HepG2 (cell line): Measurements from ENCODE around the gene MAP2K5. TPM values are rescaled to one million over a fixed set of nuclear protein-coding genes. Genes with fewer than 3 reads are reported as not detected.

ENCODE experiments used
- AKAP8 ChIP-seq: sonication (generic); formaldehyde crosslinking; IDR thresholded peaks from 2 replicates; pipeline ENCODE4 v1.5.1; 2020; ENCODE audit warnings: mild to moderate bottlenecking, missing genetic modification reagents
- ATF3 ChIP-seq: sonication (generic); formaldehyde crosslinking; IDR thresholded peaks from 2 replicates; pipeline ENCODE4 v1.4.0; 2020; ENCODE audit warnings: missing genetic modification reagents
- CHD4 ChIP-seq: fragments of 200-600 bp; sonication (generic); IDR thresholded peaks from 2 replicates; pipeline ENCODE4 v1.7.0; 2017; ENCODE audit warnings: mild to moderate bottlenecking, low read length, borderline replicate concordance
- DMTF1 ChIP-seq: sonication (generic); formaldehyde crosslinking; IDR thresholded peaks from 2 replicates; pipeline ENCODE4 v1.4.0; 2020; ENCODE audit warnings: mild to moderate bottlenecking, missing genetic modification reagents
- GPN1 ChIP-seq: sonication (generic); formaldehyde crosslinking; IDR thresholded peaks from 2 replicates; pipeline ENCODE4 v1.5.1; 2020; ENCODE audit warnings: missing genetic modification reagents, borderline replicate concordance
- IRF2 ChIP-seq: IDR thresholded peaks from 2 replicates; pipeline ENCODE4 v1.6.1; 2018; ENCODE audit warnings: missing genetic modification reagents, missing compliant biosample characterization
- PLRG1 ChIP-seq: fragments of 450-650 bp; conservative IDR thresholded peaks from 2 replicates; pipeline ENCODE4 v1.6.1; 2016
- PRMT3 ChIP-seq: sonication (generic); formaldehyde crosslinking; IDR thresholded peaks from 2 replicates; pipeline ENCODE4 v1.8.1; 2022; ENCODE audit warnings: low read depth, mild to moderate bottlenecking, moderate library complexity, missing genetic modification reagents, borderline replicate concordance
- RXRA ChIP-seq: sonication (generic); formaldehyde crosslinking; IDR thresholded peaks from 2 replicates; pipeline ENCODE4 v1.5.1; 2020; ENCODE audit warnings: missing genetic modification reagents
- SALL1 ChIP-seq: sonication (generic); formaldehyde crosslinking; IDR thresholded peaks from 2 replicates; pipeline ENCODE4 v1.8.0; 2022; ENCODE audit warnings: mild to moderate bottlenecking, missing genetic modification reagents
- SRSF4 ChIP-seq: fragments of 200-400 bp; formaldehyde crosslinking; IDR thresholded peaks from one replicate; pipeline ENCODE4 v1.6.1; 2018; ENCODE audit warnings: mild to moderate bottlenecking, low read depth, low read length, moderate library complexity; ENCODE audit not compliant: poor library complexity, severe bottlenecking
- THAP8 ChIP-seq: sonication (generic); formaldehyde crosslinking; IDR thresholded peaks from 2 replicates; pipeline ENCODE4 v1.5.1; 2020; ENCODE audit warnings: missing genetic modification reagents, mild to moderate bottlenecking, borderline replicate concordance
- ZBTB38 ChIP-seq: sonication (generic); formaldehyde crosslinking; IDR thresholded peaks from 2 replicates; pipeline ENCODE4 v1.5.1; 2020; ENCODE audit warnings: mild to moderate bottlenecking, missing genetic modification reagents
- ZNF101 ChIP-seq: sonication (generic); formaldehyde crosslinking; IDR thresholded peaks from 2 replicates; pipeline ENCODE4 v1.4.0; 2020; ENCODE audit warnings: mild to moderate bottlenecking, low read depth, missing genetic modification reagents, borderline replicate concordance
- ZNF296 ChIP-seq: sonication (generic); formaldehyde crosslinking; conservative IDR thresholded peaks from 2 replicates; pipeline ENCODE4 v1.5.0; 2020; ENCODE audit warnings: mild to moderate bottlenecking, missing genetic modification reagents
- ZNF33B ChIP-seq: sonication (generic); formaldehyde crosslinking; IDR thresholded peaks from 2 replicates; pipeline ENCODE4 v1.5.1; 2020; ENCODE audit warnings: mild to moderate bottlenecking, missing genetic modification reagents
- ZNF367 ChIP-seq: sonication (generic); formaldehyde crosslinking; IDR thresholded peaks from 2 replicates; pipeline ENCODE4 v1.4.0; 2020; ENCODE audit warnings: missing genetic modification reagents, borderline replicate concordance
- ZNF652 ChIP-seq: IDR thresholded peaks from 2 replicates; pipeline ENCODE4 v1.6.1; 2016; ENCODE audit warnings: low read depth, borderline replicate concordance
- ZNF788 ChIP-seq: sonication (generic); formaldehyde crosslinking; IDR thresholded peaks from 2 replicates; pipeline ENCODE4 v1.5.0; 2020; ENCODE audit warnings: mild to moderate bottlenecking, missing genetic modification reagents, borderline replicate concordance
- ZSCAN12 ChIP-seq: sonication (generic); formaldehyde crosslinking; IDR thresholded peaks from 2 replicates; pipeline ENCODE4 v1.9.0; 2021; ENCODE audit warnings: mild to moderate bottlenecking, missing genetic modification reagents
- polyA plus RNA-seq, 8 experiments: library from polyadenylated mRNA; depleted of rRNA in 3 of 8; stranded (reverse) in 7 of 8; unstranded in 1 of 8; fragments of >200 nt; fragmentation: Illumina TruSeq in 4 of 8; extraction: Trizol in 4 of 8; gene quantifications; 2 replicates each; pipeline versions ENCODE4 v1.2.1 to v1.2.3, GENCODE V29; 2011 to 2016; ENCODE audit warnings: low read depth in 4 of 8, missing spikeins in 1 of 8, mixed read lengths in 1 of 8; ENCODE audit not compliant: insufficient read depth in 1 of 8
- total RNA-seq, 5 experiments: library from RNA; depleted of rRNA; stranded (reverse); fragments of >200 nt; fragmentation: Illumina TruSeq; extraction: Trizol; gene quantifications; 2 replicates each; pipeline ENCODE4 v1.2.3, GENCODE V29; 2016; ENCODE audit warnings: low read depth in 1 of 5
- TF ChIP-seq, protein P1 (sequence below): sonication (generic); formaldehyde crosslinking; IDR thresholded peaks from 2 replicates; pipeline ENCODE4 v1.4.0; 2020; ENCODE audit warnings: missing genetic modification reagents, borderline replicate concordance
- TF ChIP-seq, protein P2 (sequence below): sonication (generic); formaldehyde crosslinking; IDR thresholded peaks from 2 replicates; pipeline ENCODE4 v1.5.0; 2020; ENCODE audit warnings: mild to moderate bottlenecking, missing genetic modification reagents

MAP2K5 gene
- total and polyA plus RNA-seq, 2 of the 13 experiments (the other 11 are each of a cell fraction or from before 2014, with no cell fraction given), result 4.0 to 4.3 TPM

- TF ChIP-seq, protein P1, sequence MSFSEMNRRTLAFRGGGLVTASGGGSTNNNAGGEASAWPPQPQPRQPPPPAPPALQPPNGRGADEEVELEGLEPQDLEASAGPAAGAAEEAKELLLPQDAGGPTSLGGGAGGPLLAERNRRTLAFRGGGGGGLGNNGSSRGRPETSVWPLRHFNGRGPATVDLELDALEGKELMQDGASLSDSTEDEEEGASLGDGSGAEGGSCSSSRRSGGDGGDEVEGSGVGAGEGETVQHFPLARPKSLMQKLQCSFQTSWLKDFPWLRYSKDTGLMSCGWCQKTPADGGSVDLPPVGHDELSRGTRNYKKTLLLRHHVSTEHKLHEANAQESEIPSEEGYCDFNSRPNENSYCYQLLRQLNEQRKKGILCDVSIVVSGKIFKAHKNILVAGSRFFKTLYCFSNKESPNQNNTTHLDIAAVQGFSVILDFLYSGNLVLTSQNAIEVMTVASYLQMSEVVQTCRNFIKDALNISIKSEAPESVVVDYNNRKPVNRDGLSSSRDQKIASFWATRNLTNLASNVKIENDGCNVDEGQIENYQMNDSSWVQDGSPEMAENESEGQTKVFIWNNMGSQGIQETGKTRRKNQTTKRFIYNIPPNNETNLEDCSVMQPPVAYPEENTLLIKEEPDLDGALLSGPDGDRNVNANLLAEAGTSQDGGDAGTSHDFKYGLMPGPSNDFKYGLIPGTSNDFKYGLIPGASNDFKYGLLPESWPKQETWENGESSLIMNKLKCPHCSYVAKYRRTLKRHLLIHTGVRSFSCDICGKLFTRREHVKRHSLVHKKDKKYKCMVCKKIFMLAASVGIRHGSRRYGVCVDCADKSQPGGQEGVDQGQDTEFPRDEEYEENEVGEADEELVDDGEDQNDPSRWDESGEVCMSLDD (CRISPR knock-in tag), result peak; percentile 71; the same call in 1 of the 2 replicates
- TF ChIP-seq ZNF296, result no peak
- TF ChIP-seq SRSF4, result no peak
- peak; percentile 75 for TF ChIP-seq RXRA
- no peak for TF ChIP-seq DMTF1 (CRISPR knock-in tag)
- no peak for TF ChIP-seq ZSCAN12 (CRISPR knock-in tag)
- TF ChIP-seq PLRG1, result no peak
- TF ChIP-seq ZNF101 (CRISPR knock-in tag), result no peak
- TF ChIP-seq ATF3, result no peak
- TF ChIP-seq AKAP8 (CRISPR knock-in tag), result 0 out of 2 replicates have a peak, but pooled peaks have one; percentile 65
- TF ChIP-seq PRMT3 (CRISPR knock-in tag), result no peak
- no peak for TF ChIP-seq THAP8 (CRISPR knock-in tag)
- TF ChIP-seq SALL1 (CRISPR knock-in tag), result peak; percentile 68; the same call in 1 of the 2 replicates
- TF ChIP-seq ZNF33B (CRISPR knock-in tag), result no peak
- TF ChIP-seq, protein P2, sequence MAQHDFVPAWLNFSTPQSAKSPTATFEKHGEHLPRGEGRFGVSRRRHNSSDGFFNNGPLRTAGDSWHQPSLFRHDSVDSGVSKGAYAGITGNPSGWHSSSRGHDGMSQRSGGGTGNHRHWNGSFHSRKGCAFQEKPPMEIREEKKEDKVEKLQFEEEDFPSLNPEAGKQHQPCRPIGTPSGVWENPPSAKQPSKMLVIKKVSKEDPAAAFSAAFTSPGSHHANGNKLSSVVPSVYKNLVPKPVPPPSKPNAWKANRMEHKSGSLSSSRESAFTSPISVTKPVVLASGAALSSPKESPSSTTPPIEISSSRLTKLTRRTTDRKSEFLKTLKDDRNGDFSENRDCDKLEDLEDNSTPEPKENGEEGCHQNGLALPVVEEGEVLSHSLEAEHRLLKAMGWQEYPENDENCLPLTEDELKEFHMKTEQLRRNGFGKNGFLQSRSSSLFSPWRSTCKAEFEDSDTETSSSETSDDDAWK, result no peak
- TF ChIP-seq GPN1 (CRISPR knock-in tag), result no peak
- peak; percentile 34; the same call in 1 of the 2 replicates for TF ChIP-seq ZNF367
- no peak for TF ChIP-seq CHD4
- peak; percentile 31; the same call in 1 of the 2 replicates for TF ChIP-seq ZNF788 (CRISPR knock-in tag)
- 0 out of 2 replicates have a peak, but pooled peaks have one; percentile 25 for TF ChIP-seq ZBTB38 (CRISPR knock-in tag)
- TF ChIP-seq IRF2 (CRISPR knock-in tag), result peak; percentile 34; the same call in 1 of the 2 replicates
- no peak for TF ChIP-seq ZNF652 (CRISPR knock-in tag)
Measured at GRCh38 chr15:67839929-67840748, 297.6 kb downstream of the MAP2K5 start, which contains the start of gene RNU6-1 (continued).
